ENCODE results near the gene THAP6. TPM values are rescaled to one million over a fixed set of nuclear protein-coding genes. Genes with fewer than 3 reads are reported as not detected.

Gene THAP6
- total RNA-seq, 4 donors from 2014 or later: 9.2 to 30.7 (median 12.5) TPM

- ATAC-seq (ENCODE audit: low FRiP score) (no peak), DNase-seq (ENCODE audit: low spot score) (no peak)
- TF ChIP-seq CTCF (IDR thresholded peaks at IDR 0.05): no peak
These were observed 30.6 kb downstream of the THAP6 start for GRCh38 chr4:75544870-75545269.

DNA sequence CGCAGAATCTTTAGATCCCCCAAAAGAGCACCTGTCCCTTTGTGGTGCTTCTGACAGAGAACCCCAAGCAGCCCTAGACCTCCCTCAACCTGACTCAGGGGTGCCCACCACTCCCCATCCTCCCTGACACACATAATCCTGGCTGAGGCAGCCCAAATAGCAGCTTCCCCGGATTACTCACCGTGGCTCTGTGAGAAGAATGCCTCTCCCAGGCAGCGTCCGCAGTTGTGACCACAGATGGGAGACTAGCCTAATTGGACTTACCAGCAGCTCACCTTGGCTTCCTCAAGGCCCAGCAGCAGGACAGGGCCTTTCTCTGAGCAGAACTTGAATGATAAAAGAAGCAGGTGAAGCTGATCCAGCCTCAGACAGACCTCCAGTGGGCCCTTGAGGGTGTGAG, 31.3 kb downstream of the THAP6 start:
- ATAC-seq (ENCODE audit: low FRiP score) (no peak), DNase-seq (ENCODE audit: low spot score) (no peak)
- no peak for TF ChIP-seq CTCF (IDR thresholded peaks at IDR 0.05)

DNA sequence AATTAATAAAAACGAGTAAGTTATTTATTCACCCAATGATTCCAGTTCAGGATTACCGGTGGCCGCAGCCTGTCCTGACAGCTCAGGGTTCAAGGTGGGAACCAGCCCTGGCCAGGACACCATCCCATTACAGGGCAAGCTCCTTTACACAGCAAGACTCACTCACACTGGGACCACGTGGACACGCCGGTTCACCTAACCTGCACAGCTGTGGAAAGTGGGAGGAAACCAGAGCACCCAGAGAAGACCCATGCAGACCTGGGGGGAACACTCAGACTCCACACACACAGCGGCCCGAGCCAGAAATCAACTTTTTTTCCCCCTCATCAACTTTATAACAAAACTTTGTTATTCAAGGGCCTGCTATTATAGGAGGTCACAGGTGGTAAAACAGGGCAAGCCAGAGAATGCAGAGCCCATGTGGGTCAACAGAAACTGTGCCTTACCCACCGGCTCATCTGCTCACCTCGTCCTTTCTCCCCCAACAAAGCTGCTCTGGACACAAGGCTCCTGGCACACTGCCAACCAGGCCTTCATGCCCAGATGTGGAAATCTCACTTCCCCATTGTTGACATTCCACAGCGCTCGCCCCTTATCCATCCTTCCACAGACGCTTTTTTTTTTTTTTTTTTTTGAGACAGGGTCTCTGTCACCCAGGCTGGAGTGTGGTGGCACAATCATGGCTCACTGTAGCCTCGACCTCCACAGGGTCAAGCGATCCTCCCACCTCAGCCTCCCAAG, 33.5 kb downstream of the THAP6 start:
- peak; percentile 44 for DNase-seq (ENCODE audit: low spot score)
- TF ChIP-seq CTCF (IDR thresholded peaks at IDR 0.05): no peak
- ATAC-seq (ENCODE audit: low FRiP score): no peak

DNA sequence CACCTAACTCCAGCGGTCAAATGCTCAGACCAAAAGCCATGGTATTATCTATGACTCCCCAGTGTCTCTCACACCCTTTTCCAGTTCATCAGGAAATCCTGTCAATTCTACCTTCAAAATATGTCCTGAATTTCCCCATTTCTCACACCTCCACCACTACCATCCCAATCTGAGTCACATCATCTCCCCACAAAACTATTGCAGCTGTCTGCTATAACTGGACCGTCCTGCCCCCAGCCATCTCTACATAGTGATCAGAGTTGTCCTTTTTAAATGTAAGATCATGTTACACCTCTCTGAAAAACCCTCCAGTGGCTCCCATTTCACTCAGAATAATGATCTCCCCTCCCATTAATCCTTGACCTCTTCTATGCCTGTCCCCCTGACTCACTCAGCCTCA, 34.7 kb downstream of the THAP6 start:
- DNase-seq (ENCODE audit: low spot score) (no peak), ATAC-seq (ENCODE audit: low FRiP score) (no peak)
- TF ChIP-seq CTCF (IDR thresholded peaks at IDR 0.05): no peak

DNA sequence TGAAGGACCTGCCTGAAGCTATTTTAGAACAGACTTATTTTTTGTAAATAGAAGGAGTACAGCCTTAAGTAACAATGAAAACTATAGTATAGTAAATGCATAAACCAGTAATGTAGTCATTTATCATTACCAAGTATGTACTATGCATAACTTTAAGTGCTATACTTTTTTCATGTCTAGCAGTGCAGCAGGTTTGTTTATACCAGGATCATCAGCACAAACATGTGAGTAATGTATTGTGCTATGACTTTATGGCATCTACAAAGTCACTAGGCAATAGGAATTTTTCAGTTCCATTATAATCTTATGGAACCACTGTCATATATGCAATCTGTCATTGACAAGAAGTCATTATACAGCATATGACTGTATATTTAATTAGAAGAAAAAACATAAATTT, 38.2 kb downstream of the THAP6 start:
- no peak for DNase-seq (ENCODE audit: low spot score)
- no peak for TF ChIP-seq CTCF (IDR thresholded peaks at IDR 0.05)
- no peak for ATAC-seq (ENCODE audit: low FRiP score)

GRCh38 chr4:75555294-75556164, 41.3 kb downstream of the THAP6 start, which contains the start of gene ODAPH:
TSS of gene ODAPH (plus strand) at chr4:75556066. CDS start at chr4:75556083, 17 bp downstream.
- no peak for TF ChIP-seq CTCF (IDR thresholded peaks at IDR 0.05)
- ATAC-seq (ENCODE audit: low FRiP score): no peak
- DNase-seq (ENCODE audit: low spot score): no peak
